Measurements from ENCODE around the gene LYST.

DNA sequence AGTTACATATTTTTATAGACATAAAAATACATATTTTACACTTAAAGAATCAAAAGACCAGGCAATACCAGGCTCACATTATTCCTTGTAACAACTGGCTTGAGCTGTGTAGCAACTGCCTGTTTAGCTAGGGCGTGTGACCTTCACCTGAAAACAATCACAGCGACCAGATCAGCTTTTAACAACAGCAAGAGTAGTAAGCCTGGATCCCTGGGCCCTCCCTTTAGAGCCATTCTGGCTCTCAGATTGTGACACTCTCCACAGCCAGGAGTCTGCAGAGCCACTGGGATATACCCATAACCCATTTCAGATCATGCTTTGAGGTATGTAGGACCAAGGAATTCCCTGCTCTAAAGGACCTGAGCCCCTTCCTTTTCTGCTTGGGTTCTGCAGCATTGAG lies 187.7 kb downstream of the LYST start:
- TF ChIP-seq, protein P1, sequence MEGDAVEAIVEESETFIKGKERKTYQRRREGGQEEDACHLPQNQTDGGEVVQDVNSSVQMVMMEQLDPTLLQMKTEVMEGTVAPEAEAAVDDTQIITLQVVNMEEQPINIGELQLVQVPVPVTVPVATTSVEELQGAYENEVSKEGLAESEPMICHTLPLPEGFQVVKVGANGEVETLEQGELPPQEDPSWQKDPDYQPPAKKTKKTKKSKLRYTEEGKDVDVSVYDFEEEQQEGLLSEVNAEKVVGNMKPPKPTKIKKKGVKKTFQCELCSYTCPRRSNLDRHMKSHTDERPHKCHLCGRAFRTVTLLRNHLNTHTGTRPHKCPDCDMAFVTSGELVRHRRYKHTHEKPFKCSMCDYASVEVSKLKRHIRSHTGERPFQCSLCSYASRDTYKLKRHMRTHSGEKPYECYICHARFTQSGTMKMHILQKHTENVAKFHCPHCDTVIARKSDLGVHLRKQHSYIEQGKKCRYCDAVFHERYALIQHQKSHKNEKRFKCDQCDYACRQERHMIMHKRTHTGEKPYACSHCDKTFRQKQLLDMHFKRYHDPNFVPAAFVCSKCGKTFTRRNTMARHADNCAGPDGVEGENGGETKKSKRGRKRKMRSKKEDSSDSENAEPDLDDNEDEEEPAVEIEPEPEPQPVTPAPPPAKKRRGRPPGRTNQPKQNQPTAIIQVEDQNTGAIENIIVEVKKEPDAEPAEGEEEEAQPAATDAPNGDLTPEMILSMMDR (conservative IDR thresholded peaks at IDR 0.05; ENCODE audit: low read depth, low read length) = no peak
- no peak for TF ChIP-seq EZH2 (IDR thresholded peaks at IDR 0.05; ENCODE audit: low read length, unreplicated experiment)
- TF ChIP-seq EZH2phosphoT487 (IDR thresholded peaks at IDR 0.05; ENCODE audit: borderline replicate concordance, low read length) = no peak
